HepG2 (cell line): ENCODE results near the gene IQCE. TPM values are rescaled to one million over a fixed set of nuclear protein-coding genes. Genes with fewer than 3 reads are reported as not detected.
A peak's percentile ranks its signal among the peaks of the same experiment; 100 is the strongest.

ENCODE experiments used
- ATAC-seq: fragments of 200-7000 bp; cut with Tn5 transposase; 3 replicates; pipeline ENCODE4 v1.9.1; 2020; ENCODE audit warnings: mild to moderate bottlenecking, moderate library complexity
- BruUV-seq: library from RNA; stranded (reverse); fragments of 400-500 nt; replicated peaks from 2 replicates; lab custom pipeline; 2021; lab: Mats Ljungman, UMichigan
- CTCF ChIA-PET: fragments of 300-600 bp; formaldehyde crosslinking; extraction: SDS; loops from one replicate; lab custom pipeline; 2021; ENCODE audit warnings: low total read pairs, inconsistent platforms, low intra/inter-chr PET ratio; lab: Yijun Ruan, JAX
- POLR2A ChIA-PET: fragments of 350-600 bp; sonication (Branson Sonifier 250); formaldehyde crosslinking; loops from one replicate; lab custom pipeline; 2020; ENCODE audit warnings: antibody characterized with exemption, inconsistent platforms; lab: Yijun Ruan, JAX
- DNase-seq: peaks from one replicate; pipeline ENCODE4 v3.0.0-alpha.2; 2015; ENCODE audit warnings: low spot score
- FAIRE-seq: peaks from 3 replicates; lab custom pipeline; 2011; peaks lifted over from hg19 to GRCh38; lab: Jason Lieb, UNC
- H2AFZ ChIP-seq: one replicate; pipeline ENCODE4 v1.6.1; 2011; ENCODE audit warnings: low read length, inconsistent platforms
- H3K27ac ChIP-seq: fragments of 300-600 bp; 3 replicates; pipeline ENCODE4 v1.8.0; 2011; ENCODE audit warnings: mixed run types, mild to moderate bottlenecking, mixed read lengths, low read length, inconsistent platforms; ENCODE audit not compliant: insufficient read depth; ENCODE audit errors: extremely low read length
- H3K27me3 ChIP-seq, 2 experiments: fragments of 200-600 bp in 1 of 2; 2 replicates in 1 of 2; 3 replicates in 1 of 2; pipeline versions ENCODE4 v1.6.0 to v1.8.0; 2011; ENCODE audit warnings: low read length in 2 of 2, mild to moderate bottlenecking in 2 of 2, moderate library complexity in 2 of 2, inconsistent platforms in 1 of 2; ENCODE audit not compliant: insufficient read depth in 2 of 2, control insufficient read depth in 1 of 2
- H3K36me3 ChIP-seq, 2 experiments: fragments of 200-600 bp in 1 of 2; replicated peaks in 1 of 2; 2 replicates in 1 of 2; 3 replicates in 1 of 2; pipeline versions ENCODE4 v1.5.1 to v1.8.0; 2011; ENCODE audit warnings: low read length in 2 of 2, inconsistent platforms in 1 of 2; ENCODE audit not compliant: insufficient read depth in 2 of 2, control insufficient read depth in 1 of 2
- H3K4me1 ChIP-seq: 2 replicates; pipeline ENCODE4 v1.5.1; 2012; ENCODE audit warnings: low read length, inconsistent platforms; ENCODE audit not compliant: insufficient read depth
- H3K4me2 ChIP-seq: 2 replicates; pipeline ENCODE4 v1.6.0; 2011; ENCODE audit warnings: low read depth, low read length, inconsistent platforms
- H3K4me3 ChIP-seq, 3 experiments: fragments of 200-600 bp in 1 of 3; sonication (generic), shearing (Covaris generic) in 1 of 3; replicated peaks in 1 of 3; 2 replicates each; pipeline ENCODE4 v1.5.1; 2011 to 2016; ENCODE audit warnings: low read length in 3 of 3, inconsistent platforms in 2 of 3, low read depth in 2 of 3, mild to moderate bottlenecking in 2 of 3, control low read depth in 1 of 3, mixed read lengths in 1 of 3; ENCODE audit not compliant: insufficient read depth in 1 of 3
- H3K79me2 ChIP-seq: one replicate; pipeline ENCODE4 v1.6.1; 2011; ENCODE audit warnings: low read length, inconsistent platforms; ENCODE audit not compliant: insufficient read depth
- H3K9ac ChIP-seq: 2 replicates; pipeline ENCODE4 v1.6.0; 2011; ENCODE audit warnings: mild to moderate bottlenecking, low read depth, low read length, inconsistent platforms; ENCODE audit not compliant: insufficient read depth
- H3K9me3 ChIP-seq: 2 replicates; pipeline ENCODE4 v1.5.1; 2012; ENCODE audit warnings: mild to moderate bottlenecking, low read length
- H4K20me1 ChIP-seq: 2 replicates; pipeline ENCODE4 v1.6.0; 2011; ENCODE audit warnings: inconsistent platforms, mild to moderate bottlenecking, low read length, moderate library complexity; ENCODE audit not compliant: insufficient read depth
- CEBPG ChIP-seq: IDR thresholded peaks from 2 replicates; pipeline ENCODE4 v1.6.1; 2016
- CHCHD3 ChIP-seq: sonication (generic); formaldehyde crosslinking; IDR thresholded peaks from 2 replicates; pipeline ENCODE4 v1.8.0; 2022; ENCODE audit warnings: mild to moderate bottlenecking, missing genetic modification reagents, moderate library complexity
- FOXC1 ChIP-seq: sonication (generic); formaldehyde crosslinking; IDR thresholded peaks from 2 replicates; pipeline ENCODE4 v1.8.0; 2022; ENCODE audit warnings: mild to moderate bottlenecking, missing genetic modification reagents, borderline replicate concordance
- GABPA ChIP-seq, 2 experiments: IDR thresholded peaks; 2 replicates each; pipeline ENCODE4 v1.6.1; 2011 to 2016; ENCODE audit warnings: low read depth in 2 of 2, low read length in 1 of 2, missing biosample characterization in 1 of 2, missing genetic modification characterization in 1 of 2
- HOXA9 ChIP-seq: sonication (generic); formaldehyde crosslinking; IDR thresholded peaks from 2 replicates; pipeline ENCODE4 v1.8.1; 2022; ENCODE audit warnings: missing genetic modification reagents, mild to moderate bottlenecking, moderate library complexity, borderline replicate concordance
- PHB2 ChIP-seq: fragments of 450-650 bp; IDR thresholded peaks from 2 replicates; pipeline ENCODE4 v1.6.1; 2018; ENCODE audit not compliant: partially characterized antibody
- SRSF1 ChIP-seq: fragments of 200-400 bp; formaldehyde crosslinking; optimal IDR thresholded peaks from 2 replicates; pipeline ENCODE3; 2017; ENCODE audit warnings: mild to moderate bottlenecking, low read depth, low read length, moderate library complexity
- TGIF2 ChIP-seq: IDR thresholded peaks from 2 replicates; pipeline ENCODE4 v1.6.1; 2016; ENCODE audit warnings: control low read depth, missing compliant biosample characterization
- TP53 ChIP-seq: sonication (generic); formaldehyde crosslinking; conservative IDR thresholded peaks from 2 replicates; pipeline ENCODE4 v1.4.0; 2020; ENCODE audit warnings: missing genetic modification reagents
- YEATS4 ChIP-seq: sonication (generic); formaldehyde crosslinking; IDR thresholded peaks from 2 replicates; pipeline ENCODE4 v1.4.0; 2020; ENCODE audit warnings: missing genetic modification reagents, borderline replicate concordance
- ZNF121 ChIP-seq: sonication (generic); formaldehyde crosslinking; IDR thresholded peaks from 2 replicates; pipeline ENCODE4 v1.5.0; 2020; ENCODE audit warnings: mild to moderate bottlenecking, missing genetic modification reagents
- ZNF205 ChIP-seq: IDR thresholded peaks from 2 replicates; pipeline ENCODE4 v1.6.1; 2018; ENCODE audit warnings: missing biosample characterization, missing genetic modification reagents
- ZNF3 ChIP-seq: IDR thresholded peaks from 2 replicates; pipeline ENCODE4 v1.7.0; 2017; ENCODE audit warnings: inconsistent platforms
- ZNF572 ChIP-seq: sonication (generic); formaldehyde crosslinking; IDR thresholded peaks from 2 replicates; pipeline ENCODE4 v1.5.1; 2020; ENCODE audit warnings: mild to moderate bottlenecking, missing genetic modification reagents
- ZNF7 ChIP-seq: IDR thresholded peaks from 2 replicates; pipeline ENCODE4 v1.6.1; 2016; ENCODE audit warnings: missing biosample characterization, missing genetic modification reagents
- ZNF709 ChIP-seq: sonication (generic); formaldehyde crosslinking; IDR thresholded peaks from 2 replicates; pipeline ENCODE4 v1.5.0; 2020; ENCODE audit warnings: mild to moderate bottlenecking, missing genetic modification reagents
- ZNF841 ChIP-seq: sonication (generic); formaldehyde crosslinking; IDR thresholded peaks from 2 replicates; pipeline ENCODE4 v1.8.1; 2023; ENCODE audit warnings: missing genetic modification reagents, borderline replicate concordance
- WGBS: methylation state at CpG from one replicate; pipeline ENCODE4 v1.1.6; 2017; ENCODE audit warnings: low lambda C conversion rate; 5-methylcytosine and 5-hydroxymethylcytosine counted together
- in situ Hi-C: cut with HindIII; loops from 2 replicates; pipeline ENCODE4 v1.10.0; 2017; ENCODE audit warnings: low pct_unique_long_range_greater_than_20kb; ENCODE audit not compliant: extremely low pct_ligation_motif_present
- intact Hi-C: fragments of 100-400 bp; cut with micrococcal nuclease; formaldehyde crosslinking; loops from one replicate; pipeline ENCODE4 v1.10.0; 2022; ENCODE audit not compliant: unreplicated experiment
- polyA plus RNA-seq, 8 experiments: library from polyadenylated mRNA; depleted of rRNA in 3 of 8; stranded (reverse) in 7 of 8; unstranded in 1 of 8; fragments of >200 nt; fragmentation: Illumina TruSeq in 4 of 8; extraction: Trizol in 4 of 8; gene quantifications; 2 replicates each; pipeline versions ENCODE4 v1.2.1 to v1.2.3, GENCODE V29; 2011 to 2016; ENCODE audit warnings: low read depth in 4 of 8, missing spikeins in 1 of 8, mixed read lengths in 1 of 8; ENCODE audit not compliant: insufficient read depth in 1 of 8
- total RNA-seq, 5 experiments: library from RNA; depleted of rRNA; stranded (reverse); fragments of >200 nt; fragmentation: Illumina TruSeq; extraction: Trizol; gene quantifications; 2 replicates each; pipeline ENCODE4 v1.2.3, GENCODE V29; 2016; ENCODE audit warnings: low read depth in 1 of 5
- TF ChIP-seq, protein P1 (sequence below): sonication (generic); formaldehyde crosslinking; conservative IDR thresholded peaks from 2 replicates; pipeline ENCODE4 v1.8.1; 2023; ENCODE audit warnings: missing genetic modification reagents

The IQCE gene
- total and polyA plus RNA-seq, 2 of the 13 experiments (the other 11 are each of a cell fraction or from before 2014, with no cell fraction given): 1.5 to 2.5 TPM

- BruUV-seq: no TSS peak
- Histone ChIP-seq H3K79me2 (peaks cover 19% of the 10 kb centered on the region), H3K4me2 (peak overlapping the region; percentile 76; the same call in 1 of the 2 replicates), H3K9ac (no peak overlapping the region), H3K36me3 (no peaks in the 10 kb centered on the region), H3K9me3 (no peaks in the 10 kb centered on the region), H3K27me3 (no peaks in the 10 kb centered on the region), H3K27ac (no peak overlapping the region), H3K4me3 (no peak overlapping the region), H2AFZ (no peak overlapping the region), H4K20me1 (peaks cover 8% of the 10 kb centered on the region; the same call in 1 of the 2 replicates), H3K4me1 (peaks cover 74% of the 10 kb centered on the region)
- TF ChIP-seq ZNF121 (peak; percentile 80; the same call in 1 of the 2 replicates), ZNF709 (CRISPR knock-in tag) (no peak), HOXA9 (0 out of 2 replicates have a peak, but pooled peaks have one; percentile 2)
- 91% methylated on average over 6 of the region's 7 CpGs for WGBS
- ATAC-seq (no peak), DNase-seq (no peak), FAIRE-seq (no peak)
- ChIA-PET POLR2A (interaction anchor here (1.0 kb wide), 1 partner anchor 9 kb away, joined by 3 read pairs; no protein-coding TSS in a partner anchor), CTCF (no interaction called here)
- intact Hi-C loops (no loop called here), in situ Hi-C loops (no loop called here)
These were observed 70.1 kb downstream of the IQCE start for GRCh38 chr7:2628891-2629290.

- BruUV-seq: no TSS peak
- ATAC-seq (peak; percentile 68), DNase-seq (peak; percentile 69), FAIRE-seq (no peak)
- Histone ChIP-seq H2AFZ (no peak overlapping the region), H3K4me2 (peak overlapping the region; percentile 98), H3K79me2 (peaks cover 30% of the 10 kb centered on the region), H4K20me1 (peaks cover 17% of the 10 kb centered on the region; the same call in 1 of the 2 replicates), H3K4me3 (peak overlapping the region; percentile 41 to 80 (median 56)), H3K9ac (peak overlapping the region; percentile 62), H3K27me3 (no peaks in the 10 kb centered on the region), H3K4me1 (peaks cover 74% of the 10 kb centered on the region), H3K36me3 (peaks cover 0 to 1% of the 10 kb centered on the region in 2 experiments; a peak in 1 of 5 replicates), H3K27ac (peak overlapping the region; percentile 73), H3K9me3 (no peaks in the 10 kb centered on the region)
- POLR2A ChIA-PET: interaction anchor here (1.0 to 4.0 kb wide), 6 partner anchors 8 to 71 kb away, joined by 3 to 80 read pairs (median 5); no protein-coding TSS in a partner anchor
- in situ Hi-C loops: no loop called here
- CTCF ChIA-PET: no interaction called here
- 0% methylated on average over 5 of the region's 21 CpGs for WGBS
- intact Hi-C loops: no loop called here
- no peak for TF ChIP-seq TGIF2 (CRISPR knock-in tag)
- no peak for TF ChIP-seq GABPA (IDR thresholded peaks at IDR 0.05; ENCODE audit: low read depth, low read length)
- TF ChIP-seq GABPA (CRISPR knock-in tag; IDR thresholded peaks at IDR 0.05; ENCODE audit: low read depth): peak; percentile 63; the same call in 1 of the 2 replicates
- TF ChIP-seq CEBPG (CRISPR knock-in tag): no peak
- no peak for TF ChIP-seq ZNF205 (CRISPR knock-in tag)
- TF ChIP-seq ZNF841 (CRISPR knock-in tag): no peak
- TF ChIP-seq ZNF572 (CRISPR knock-in tag): no peak
- TF ChIP-seq TP53 (CRISPR knock-in tag): no peak
- TF ChIP-seq, protein P1, sequence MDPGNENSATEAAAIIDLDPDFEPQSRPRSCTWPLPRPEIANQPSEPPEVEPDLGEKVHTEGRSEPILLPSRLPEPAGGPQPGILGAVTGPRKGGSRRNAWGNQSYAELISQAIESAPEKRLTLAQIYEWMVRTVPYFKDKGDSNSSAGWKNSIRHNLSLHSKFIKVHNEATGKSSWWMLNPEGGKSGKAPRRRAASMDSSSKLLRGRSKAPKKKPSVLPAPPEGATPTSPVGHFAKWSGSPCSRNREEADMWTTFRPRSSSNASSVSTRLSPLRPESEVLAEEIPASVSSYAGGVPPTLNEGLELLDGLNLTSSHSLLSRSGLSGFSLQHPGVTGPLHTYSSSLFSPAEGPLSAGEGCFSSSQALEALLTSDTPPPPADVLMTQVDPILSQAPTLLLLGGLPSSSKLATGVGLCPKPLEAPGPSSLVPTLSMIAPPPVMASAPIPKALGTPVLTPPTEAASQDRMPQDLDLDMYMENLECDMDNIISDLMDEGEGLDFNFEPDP (CRISPR knock-in tag): no peak
- no peak; the same call in 1 of the 2 replicates for TF ChIP-seq YEATS4 (CRISPR knock-in tag)
- TF ChIP-seq CHCHD3: no peak
- peak; percentile 31 for TF ChIP-seq SRSF1
- no peak for TF ChIP-seq ZNF3 (CRISPR knock-in tag)
- TF ChIP-seq PHB2: no peak
- TF ChIP-seq FOXC1 (CRISPR knock-in tag): no peak
- TF ChIP-seq ZNF7 (CRISPR knock-in tag): no peak
These were observed 71.2 kb downstream of the IQCE start for GRCh38 chr7:2629746-2630681.
